HepG2 (cell line): ENCODE results near the gene ZNF282. TPM values are rescaled to one million over a fixed set of nuclear protein-coding genes. Genes with fewer than 3 reads are reported as not detected.

Experiments
- BORCS8-MEF2B ChIP-seq: sonication (generic); formaldehyde crosslinking; IDR thresholded peaks from 2 replicates; pipeline ENCODE4 v1.8.0; 2022; ENCODE audit warnings: mild to moderate bottlenecking, missing genetic modification reagents
- CEBPG ChIP-seq: IDR thresholded peaks from 2 replicates; pipeline ENCODE4 v1.6.1; 2016
- CENPBD1 ChIP-seq: sonication (generic); formaldehyde crosslinking; IDR thresholded peaks from 2 replicates; pipeline ENCODE4 v1.8.0; 2022; ENCODE audit warnings: missing genetic modification reagents, low read depth, mild to moderate bottlenecking, borderline replicate concordance
- DNMT3B ChIP-seq: conservative IDR thresholded peaks from 2 replicates; pipeline ENCODE4 v1.6.1; 2016; ENCODE audit warnings: missing biosample characterization, control low read depth
- EZH2 ChIP-seq: conservative IDR thresholded peaks from 2 replicates; pipeline ENCODE4 v1.6.1; 2012; ENCODE audit warnings: mild to moderate bottlenecking, low read depth, low read length, moderate library complexity
- LCORL ChIP-seq, 2 experiments: fragments of 450-650 bp in 1 of 2; sonication (generic) in 1 of 2; formaldehyde crosslinking in 1 of 2; IDR thresholded peaks; 2 replicates each; pipeline versions ENCODE4 v1.5.0 to v1.6.1; 2017 to 2020; ENCODE audit warnings: antibody characterized with exemption in 1 of 2, missing genetic modification reagents in 1 of 2
- MXD3 ChIP-seq: IDR thresholded peaks from 2 replicates; pipeline ENCODE4 v1.6.1; 2016; ENCODE audit warnings: mild to moderate bottlenecking, missing biosample characterization, missing genetic modification reagents
- MYPOP ChIP-seq: sonication (generic); formaldehyde crosslinking; IDR thresholded peaks from 2 replicates; pipeline ENCODE4 v1.8.1; 2023; ENCODE audit warnings: mild to moderate bottlenecking, moderate library complexity, missing genetic modification reagents
- SAP130 ChIP-seq: IDR thresholded peaks from 2 replicates; pipeline ENCODE4 v1.6.1; 2016; ENCODE audit warnings: low read depth
- ZBTB4 ChIP-seq: sonication (generic); formaldehyde crosslinking; IDR thresholded peaks from 2 replicates; pipeline ENCODE4 v1.4.0; 2020; ENCODE audit warnings: missing genetic modification reagents, mild to moderate bottlenecking, borderline replicate concordance
- ZHX2 ChIP-seq, 2 experiments: sonication (generic) in 1 of 2; formaldehyde crosslinking in 1 of 2; IDR thresholded peaks; 2 replicates each; pipeline versions ENCODE4 v1.6.1 to v1.9.0; 2014 to 2022; ENCODE audit warnings: antibody characterized with exemption in 1 of 2, borderline replicate concordance in 1 of 2, inconsistent platforms in 1 of 2, low read depth in 1 of 2, missing genetic modification reagents in 1 of 2
- ZNF512 ChIP-seq: sonication (generic); formaldehyde crosslinking; IDR thresholded peaks from 2 replicates; pipeline ENCODE4 v1.4.0; 2020; ENCODE audit warnings: mild to moderate bottlenecking, missing genetic modification reagents
- ZNF616 ChIP-seq: sonication (generic); formaldehyde crosslinking; IDR thresholded peaks from 2 replicates; pipeline ENCODE4 v1.5.0; 2020; ENCODE audit warnings: low read depth, mild to moderate bottlenecking, missing genetic modification reagents
- ZNF766 ChIP-seq: sonication (generic); formaldehyde crosslinking; IDR thresholded peaks from 2 replicates; pipeline ENCODE4 v1.5.0; 2020; ENCODE audit warnings: missing genetic modification reagents, borderline replicate concordance
- polyA plus RNA-seq, 8 experiments: library from polyadenylated mRNA; depleted of rRNA in 3 of 8; stranded (reverse) in 7 of 8; unstranded in 1 of 8; fragments of >200 nt; fragmentation: Illumina TruSeq in 4 of 8; extraction: Trizol in 4 of 8; gene quantifications; 2 replicates each; pipeline versions ENCODE4 v1.2.1 to v1.2.3, GENCODE V29; 2011 to 2016; ENCODE audit warnings: low read depth in 4 of 8, missing spikeins in 1 of 8, mixed read lengths in 1 of 8; ENCODE audit not compliant: insufficient read depth in 1 of 8
- total RNA-seq, 5 experiments: library from RNA; depleted of rRNA; stranded (reverse); fragments of >200 nt; fragmentation: Illumina TruSeq; extraction: Trizol; gene quantifications; 2 replicates each; pipeline ENCODE4 v1.2.3, GENCODE V29; 2016; ENCODE audit warnings: low read depth in 1 of 5

Gene ZNF282
- total and polyA plus RNA-seq, 2 of the 13 experiments (the other 11 are each of a cell fraction or from before 2014, with no cell fraction given), result 9.1 to 20.9 TPM

GRCh38 chr7:149261829-149262617 lies 66.7 kb downstream of the ZNF282 start, which contains the start of gene ZNF783 (continued):
- TF ChIP-seq ZNF512 (CRISPR knock-in tag) (peak; percentile 35; the same call in 1 of the 2 replicates), EZH2 (no peak), SAP130 (CRISPR knock-in tag) (peak; percentile 79), ZHX2 (IDR thresholded peaks at IDR 0.05; ENCODE audit: low read depth) (no peak), ZHX2 (CRISPR knock-in tag; IDR thresholded peaks at IDR 0.05; ENCODE audit: borderline replicate concordance) (0 out of 2 replicates have a peak, but pooled peaks have one; percentile 61), BORCS8-MEF2B (CRISPR knock-in tag) (peak; percentile 86), MXD3 (CRISPR knock-in tag) (peak; percentile 87; the same call in 1 of the 2 replicates), DNMT3B (no peak), ZBTB4 (0 out of 2 replicates have a peak, but pooled peaks have one; percentile 30), ZNF766 (CRISPR knock-in tag) (peak; percentile 98), LCORL (IDR thresholded peaks at IDR 0.05) (no peak), LCORL (CRISPR knock-in tag; IDR thresholded peaks at IDR 0.05) (0 out of 2 replicates have a peak, but pooled peaks have one; percentile 18), CENPBD1 (CRISPR knock-in tag) (peak; percentile 81; the same call in 1 of the 2 replicates), MYPOP (CRISPR knock-in tag) (peak; percentile 90), CEBPG (no peak), ZNF616 (CRISPR knock-in tag) (no peak; the same call in 1 of the 2 replicates)
